GF-D8 (cell line): ENCODE measurements around the gene ARRB1.
"Not testable (repeated sequence)": the region's sequence is repeated elsewhere in the genome, so short reads cannot be mapped to it uniquely, and the experiment has no call there.

Experiments used
- DNase-seq: peaks from one replicate; lab custom pipeline; 2025; lab: John Stamatoyannopoulos, UW

ARRB1 gene

DNA sequence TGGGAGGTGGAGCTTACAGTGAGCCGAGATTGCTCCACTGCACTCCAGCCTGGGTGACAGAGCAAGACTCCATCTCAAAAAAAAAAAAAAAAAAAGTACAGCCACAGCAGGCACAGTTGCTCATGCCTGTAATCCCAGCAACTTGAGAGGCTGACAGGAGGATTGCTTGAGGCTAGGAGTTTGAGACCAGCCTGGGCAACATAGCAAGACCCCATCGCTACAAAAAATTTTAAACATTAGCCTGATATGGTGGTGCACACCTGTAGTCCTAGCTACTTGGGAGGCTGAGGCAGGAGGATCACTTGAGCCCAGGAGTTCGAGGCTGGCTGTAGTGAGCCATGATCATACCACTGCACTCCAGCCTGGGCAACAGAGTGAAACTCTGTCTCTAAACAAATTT, 76.7 kb downstream of the ARRB1 start:
- DNase-seq = not testable (repeated sequence)

- no peak for DNase-seq
Observed at GRCh38 chr11:75273411-75274391, 77.8 kb downstream of the ARRB1 start.

DNA sequence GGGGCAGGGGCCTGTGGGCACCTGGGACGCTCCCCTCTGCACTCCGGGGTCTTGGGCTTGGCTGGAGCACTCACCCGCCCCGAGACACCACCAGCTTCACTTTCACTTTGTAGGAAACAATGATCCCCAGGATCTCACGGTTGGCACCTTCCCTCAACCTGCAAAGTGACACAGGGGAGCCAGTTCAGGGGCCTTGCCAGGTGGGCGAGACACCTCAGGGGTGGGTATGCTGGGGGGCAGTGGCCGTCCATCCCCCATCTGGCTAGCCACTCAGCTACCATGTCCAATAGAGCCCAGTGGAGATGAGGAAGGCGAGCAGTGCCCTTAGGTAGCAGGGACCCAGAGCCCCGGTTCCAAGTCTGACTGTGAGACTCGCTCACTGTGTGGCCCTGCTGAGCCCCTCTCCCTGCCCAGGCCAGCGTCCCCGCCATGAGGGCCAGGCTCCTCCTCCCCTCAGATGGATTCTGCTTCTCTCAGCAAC, 78.6 kb downstream of the ARRB1 start:
- no peak for DNase-seq

DNA sequence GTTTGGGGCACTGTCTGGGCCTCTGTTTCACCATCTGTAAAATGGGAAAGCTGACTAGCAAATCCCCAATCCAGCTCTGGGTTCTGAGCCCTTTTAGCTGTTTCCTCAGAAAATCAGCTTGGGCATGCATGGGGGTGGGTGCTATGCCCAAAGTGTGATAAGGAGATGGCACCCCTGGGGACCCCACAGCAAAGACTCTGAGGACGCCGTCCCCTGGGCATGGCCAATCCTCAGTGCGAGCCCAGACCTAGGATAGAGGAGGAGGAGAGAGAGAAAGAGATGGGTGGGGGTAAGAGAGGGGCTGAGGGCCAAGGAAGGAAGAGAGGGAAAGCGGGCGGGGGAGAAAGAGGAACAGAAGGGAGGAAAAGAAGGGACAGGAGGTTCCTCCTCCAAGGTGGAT, 79.1 kb downstream of the ARRB1 start:
- DNase-seq = no peak

DNA sequence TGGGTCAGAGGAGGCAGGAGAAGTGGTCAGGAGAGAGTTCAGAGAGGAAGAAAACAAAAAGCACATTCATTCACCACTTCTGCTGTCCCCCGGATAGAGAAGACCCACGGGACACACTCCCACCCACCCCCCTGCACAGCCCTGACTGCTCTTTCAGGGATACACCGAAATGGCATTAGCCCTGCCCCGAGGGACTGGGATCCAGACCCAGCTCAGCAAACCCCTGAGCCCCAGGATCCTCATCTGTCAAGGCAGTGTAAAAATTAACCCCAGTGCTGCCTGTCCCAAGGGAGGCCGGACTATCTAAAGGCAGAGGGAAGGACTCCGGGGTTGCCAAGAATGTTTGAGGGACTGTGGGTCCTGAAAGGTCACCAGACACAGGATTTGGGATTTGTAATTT, 79.7 kb downstream of the ARRB1 start:
- no peak for DNase-seq

DNA sequence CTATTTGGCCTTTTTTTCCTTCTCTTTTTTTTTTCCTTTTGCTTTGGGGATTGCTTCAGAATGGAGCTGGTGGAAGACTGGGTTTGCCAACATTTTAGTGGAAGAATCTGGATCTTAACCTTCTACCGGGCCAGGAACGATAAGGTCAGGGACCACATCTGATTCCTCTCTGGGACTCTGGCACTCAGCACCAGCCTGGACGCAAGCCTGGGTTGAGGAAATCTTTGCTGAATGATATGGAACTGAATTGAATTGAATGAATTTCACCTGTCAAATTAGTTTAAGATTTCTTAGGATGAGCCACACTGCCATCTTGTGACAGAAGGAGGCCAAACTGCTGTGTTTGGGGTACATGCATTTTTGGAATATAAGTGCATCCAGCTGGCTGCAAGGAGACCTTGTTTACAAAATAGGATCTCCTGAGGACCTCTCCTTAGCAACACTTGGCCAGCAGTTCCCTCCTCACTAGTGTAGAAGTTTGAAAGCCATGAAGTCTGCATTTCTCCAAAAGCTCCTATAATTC, 80.5 kb downstream of the ARRB1 start:
- DNase-seq = no peak

DNA sequence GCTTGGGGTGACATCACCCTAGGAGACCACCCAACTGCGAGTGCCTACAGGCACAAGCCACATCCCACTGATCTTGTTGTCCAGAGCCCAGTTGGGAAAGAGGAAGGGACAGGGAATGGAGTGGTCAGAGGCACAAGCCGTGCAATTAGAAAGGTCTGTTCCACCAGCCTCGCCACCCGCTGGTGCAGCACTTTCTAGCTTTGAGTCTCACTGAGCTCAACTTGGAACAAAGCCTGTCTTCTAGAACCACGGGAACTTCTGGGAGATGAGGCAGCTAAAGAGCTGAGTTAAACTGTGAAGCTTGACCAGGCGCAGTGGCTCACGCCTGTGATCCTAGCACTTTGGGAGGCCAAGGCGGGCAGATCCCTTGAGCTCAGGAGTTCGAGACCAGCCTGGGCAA, 81.6 kb downstream of the ARRB1 start:
- no peak for DNase-seq

GRCh38 chr11:75269367-75269660, 82.1 kb downstream of the ARRB1 start:
- no peak for DNase-seq

DNA sequence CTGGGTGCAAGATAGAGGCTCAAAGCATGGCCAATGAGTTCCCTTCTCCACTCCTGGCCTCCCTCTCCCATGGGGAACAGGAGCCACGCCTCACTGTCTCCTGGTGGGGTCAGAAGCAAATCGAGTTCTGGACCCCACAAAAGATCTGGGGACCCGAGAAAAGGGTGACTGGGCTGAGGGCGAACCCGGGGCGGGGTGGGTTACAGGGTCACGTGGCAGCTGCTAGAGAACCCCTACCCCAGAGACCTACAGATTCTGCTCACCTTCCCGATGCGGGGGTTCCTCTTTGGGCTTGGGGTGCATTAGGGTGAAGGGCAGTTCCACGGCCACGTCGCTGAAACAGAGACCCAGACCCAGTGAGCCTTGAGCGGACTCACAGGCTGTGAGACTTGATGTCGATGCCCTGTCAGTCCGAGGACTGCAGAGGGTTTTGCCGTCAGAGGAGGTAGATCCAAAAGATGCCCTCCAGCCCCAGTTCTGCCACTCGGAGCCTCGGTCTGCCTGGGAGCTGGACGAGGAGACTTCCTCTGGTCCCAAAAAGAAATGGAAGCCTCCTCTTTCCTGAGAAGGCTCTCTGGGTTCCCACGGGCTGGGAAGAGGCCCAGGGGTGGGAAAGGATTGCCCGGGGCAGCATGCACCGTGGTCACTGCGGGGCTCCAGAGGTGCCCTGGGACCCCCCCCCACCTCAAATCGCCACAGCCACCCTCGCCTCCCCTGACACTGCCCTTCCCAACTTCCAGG, 82.7 kb downstream of the ARRB1 start:
- DNase-seq = no peak

DNA sequence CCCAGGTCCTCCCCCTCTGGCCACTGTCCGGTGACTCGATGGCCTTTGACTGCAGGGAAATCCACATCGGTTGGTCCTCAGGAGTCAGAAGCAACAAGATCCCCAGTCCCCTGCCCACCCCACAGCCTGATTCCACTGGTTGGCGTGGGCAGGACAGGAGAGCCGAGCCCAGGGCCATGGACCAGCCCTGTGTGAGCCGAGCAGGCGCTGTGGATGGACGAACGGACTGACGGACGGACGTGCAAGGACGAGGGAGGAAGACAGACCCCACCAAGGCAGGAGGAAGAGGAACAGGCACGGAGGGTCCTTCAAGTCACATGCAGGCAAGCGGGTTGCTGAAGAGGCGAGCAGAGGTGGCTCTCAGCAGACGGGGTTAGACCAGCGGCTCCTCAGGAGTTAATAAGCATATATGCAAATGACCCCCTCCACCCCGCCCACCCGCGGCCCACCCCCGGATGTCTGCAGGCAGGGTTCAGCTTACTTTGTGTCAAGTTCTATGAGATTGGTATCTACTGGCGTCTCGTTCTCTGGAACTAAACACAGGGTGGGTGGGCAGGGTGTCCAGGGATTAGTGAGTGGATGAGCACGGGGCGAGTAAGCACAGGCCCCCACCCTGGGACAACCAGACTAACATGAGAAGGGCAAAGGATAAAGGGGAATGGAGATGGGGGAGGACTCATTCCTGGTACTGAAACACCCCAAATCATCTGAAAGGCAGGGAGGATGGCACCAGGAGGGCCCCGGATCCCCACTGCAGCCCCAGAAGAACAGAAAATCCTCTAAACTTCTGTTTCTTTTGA, 84.1 kb downstream of the ARRB1 start:
- DNase-seq = no peak

- no peak for DNase-seq
Observed at GRCh38 chr11:75265851-75266531, 85.5 kb downstream of the ARRB1 start.

DNA sequence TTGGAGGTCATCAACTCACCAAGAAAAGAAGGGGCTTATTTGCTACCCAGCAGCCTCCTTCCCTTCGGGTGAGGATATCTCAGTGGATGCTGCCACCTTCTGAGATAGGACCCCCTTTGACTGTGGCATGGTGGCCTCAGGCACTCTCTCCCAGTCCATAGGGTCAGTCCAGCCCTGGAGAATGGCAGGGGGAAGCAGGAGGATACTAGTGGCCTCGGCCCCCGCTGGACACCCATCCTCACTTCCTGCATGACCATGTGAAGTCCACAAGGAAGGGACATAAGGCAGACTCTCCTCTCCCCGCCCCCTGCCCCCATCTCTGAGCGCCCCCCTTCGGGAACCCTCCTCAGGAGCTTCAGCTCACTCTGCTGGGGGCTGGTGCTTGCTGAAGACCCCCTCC, 86.5 kb downstream of the ARRB1 start:
- no peak for DNase-seq

DNA sequence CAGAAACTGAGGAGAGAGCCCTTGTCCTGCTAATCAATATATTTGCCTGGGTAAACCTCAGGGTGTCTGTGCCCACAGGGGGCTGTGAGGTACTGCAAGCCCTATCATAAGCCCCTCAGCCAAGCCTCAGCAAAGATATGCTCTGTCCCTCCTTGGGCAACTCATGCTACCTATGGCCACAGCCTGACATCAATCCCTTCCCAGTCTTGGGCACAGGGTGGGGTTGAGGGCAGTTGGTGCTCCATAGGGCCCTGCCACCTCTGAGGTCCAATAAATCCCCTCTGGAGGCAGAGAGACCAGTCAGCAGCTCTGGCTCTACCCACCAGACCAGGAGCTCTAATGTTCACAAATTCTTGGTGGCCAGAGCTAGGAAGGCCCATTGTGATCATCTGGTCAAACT, 87.1 kb downstream of the ARRB1 start:
- DNase-seq = no peak

DNA sequence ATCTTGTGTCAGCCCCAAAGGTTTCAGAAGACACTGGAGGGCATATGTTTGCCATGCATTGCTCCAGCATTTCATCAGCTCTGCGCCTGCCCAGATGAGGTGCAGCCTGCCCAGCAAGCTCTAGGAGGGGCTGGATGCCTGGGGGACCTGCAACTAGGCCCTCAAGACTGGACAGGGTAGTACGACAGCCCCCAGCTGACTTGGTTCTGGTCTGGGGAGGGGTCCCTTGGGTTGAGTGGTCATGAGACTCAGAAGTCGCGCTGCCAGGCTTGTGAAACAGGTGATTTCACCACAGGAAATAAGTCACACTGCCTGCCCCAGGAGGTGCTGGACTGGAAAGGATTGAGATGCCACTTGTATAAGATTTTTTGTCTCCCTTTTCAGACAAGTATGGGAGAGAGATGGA, 87.5 kb downstream of the ARRB1 start:
- peak; percentile 56 for DNase-seq

DNA sequence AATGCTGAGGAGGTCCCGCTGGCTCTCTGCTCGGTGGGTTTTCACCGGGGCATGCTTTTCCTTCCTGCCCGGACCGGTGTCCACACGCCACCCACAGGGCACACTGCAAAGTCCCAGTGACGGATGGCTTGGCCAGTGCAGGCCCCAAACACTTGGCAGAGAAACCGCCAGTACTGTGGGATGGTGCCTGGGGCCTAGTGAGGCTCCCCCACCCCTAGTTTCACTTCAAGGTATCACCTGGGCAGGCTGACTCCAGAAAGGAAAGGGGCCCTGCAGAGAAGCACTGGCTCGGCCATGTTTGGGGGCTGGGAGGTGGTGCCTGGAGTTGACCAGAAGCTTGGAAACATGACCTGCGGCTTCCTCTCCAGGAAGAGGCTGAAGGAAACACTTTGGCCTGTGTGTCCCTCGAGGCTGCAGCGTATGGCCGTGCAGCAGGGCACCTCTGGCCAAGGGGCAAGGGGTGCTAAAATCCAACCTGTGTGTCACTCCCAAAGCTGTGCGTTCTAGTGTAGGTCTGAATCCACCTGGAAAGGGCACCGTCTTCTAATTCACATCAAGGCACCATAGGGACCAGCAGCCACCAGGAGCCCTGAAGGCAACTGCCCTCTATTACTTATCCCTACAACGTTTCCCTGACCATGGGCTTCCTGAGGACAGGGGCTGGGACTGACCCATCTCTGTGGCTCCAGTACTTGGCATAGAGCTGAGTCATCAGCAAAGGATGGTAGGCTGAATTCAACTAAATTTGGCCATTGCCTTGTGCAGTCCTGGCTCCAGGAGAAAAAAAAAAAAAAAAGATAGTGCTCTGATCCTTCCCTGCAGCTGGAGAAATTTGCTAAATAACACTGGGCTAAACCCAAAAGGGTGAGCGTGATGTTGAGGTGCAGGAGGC, 88.3 kb downstream of the ARRB1 start:
- DNase-seq = no peak

- DNase-seq = no peak
Observed at GRCh38 chr11:75262436-75262835, 89.0 kb downstream of the ARRB1 start.

DNA sequence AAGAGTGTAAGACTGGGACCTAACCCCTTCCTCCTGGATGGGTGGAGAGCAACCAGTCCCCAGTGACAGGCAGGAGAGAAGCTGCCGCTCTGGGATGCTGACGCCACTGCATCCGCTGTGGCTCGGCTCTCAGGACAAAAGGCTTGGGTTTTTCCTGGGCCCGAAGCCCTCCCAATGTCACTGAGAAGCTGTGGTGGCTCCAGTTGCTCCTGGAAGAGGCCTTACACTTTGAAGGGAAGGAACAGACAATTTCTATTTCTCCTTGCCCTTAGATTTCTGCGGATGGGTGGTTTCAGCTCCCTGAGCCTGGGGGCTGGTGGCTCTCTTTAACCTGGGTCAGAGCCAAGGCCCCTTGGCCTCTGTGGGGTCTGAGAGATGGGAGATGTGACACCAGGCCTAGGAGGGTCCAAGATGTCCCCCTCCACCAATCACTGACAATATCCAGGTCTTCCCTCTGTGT, 89.5 kb downstream of the ARRB1 start:
- no peak for DNase-seq

DNA sequence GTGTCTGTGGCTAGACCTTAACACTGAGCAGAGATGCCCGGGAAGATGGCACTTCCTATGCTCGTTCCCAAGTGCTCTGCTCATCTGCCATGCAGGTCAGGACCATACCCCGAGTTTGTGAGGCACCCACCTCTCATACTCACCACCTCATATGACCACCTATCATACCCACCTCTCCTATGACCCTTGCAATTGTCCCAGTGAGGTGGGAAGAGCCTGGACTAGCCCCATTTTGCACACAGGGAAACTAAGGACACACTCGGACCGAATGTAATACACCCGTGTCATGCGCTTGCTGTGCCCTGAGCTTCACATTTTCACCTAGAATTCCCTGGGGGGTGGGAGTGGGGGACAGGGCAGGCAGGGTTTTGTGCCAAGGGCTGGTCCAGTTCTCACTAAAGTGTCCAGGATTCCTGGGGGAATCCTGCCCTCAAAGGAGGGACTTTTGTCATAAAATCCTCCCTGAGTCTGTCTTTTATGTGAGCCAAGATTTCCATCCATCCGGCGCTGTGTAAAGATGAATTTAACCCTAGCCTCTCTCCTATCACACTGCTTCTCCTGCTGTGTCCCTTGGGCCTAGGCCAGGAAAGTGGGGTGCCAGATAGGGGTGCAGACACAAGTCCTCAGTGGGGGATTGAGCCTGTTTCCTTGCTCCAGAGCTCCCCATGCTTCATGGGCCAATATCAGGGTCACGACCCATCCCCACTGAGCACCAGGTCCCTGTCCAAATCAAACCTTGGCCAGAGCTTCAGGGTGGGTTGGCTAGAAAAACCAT, 90.9 kb downstream of the ARRB1 start:
- DNase-seq = no peak

DNA sequence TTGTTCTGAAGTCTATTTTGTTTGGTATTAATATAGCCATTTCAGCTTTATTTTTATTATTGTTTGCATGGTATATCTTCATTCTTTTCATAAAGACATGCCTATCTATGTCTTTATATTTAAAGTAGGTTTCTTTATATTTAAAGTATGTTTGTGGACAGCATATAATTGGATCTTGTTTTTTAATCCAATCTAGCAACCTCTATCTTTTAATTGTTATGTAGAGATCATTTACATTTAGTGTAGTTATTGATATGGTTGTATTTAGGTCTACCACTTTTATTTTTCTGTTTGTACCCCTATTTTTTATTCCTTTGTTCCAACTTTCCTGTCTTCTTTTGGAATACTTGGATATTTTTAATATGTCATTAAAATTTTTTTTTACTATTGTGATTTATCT, 97.1 kb downstream of the ARRB1 start:
- no peak for DNase-seq

- DNase-seq = no peak
Observed at GRCh38 chr11:75249704-75250103, 101.8 kb downstream of the ARRB1 start.
